ENCODE measurements around the gene AUTS2. TPM values are rescaled to one million over a fixed set of nuclear protein-coding genes. Genes with fewer than 3 reads are reported as not detected.
A peak's percentile ranks its signal among the peaks of the same experiment; 100 is the strongest.

AUTS2 gene
- total RNA-seq, 1 donor from 2014 or later: 56.0 TPM

GRCh38 chr7:70190281-70190680, 592.0 kb downstream of the AUTS2 start:
- Histone ChIP-seq H3K4me3 (no peak overlapping the region), H3K4me1 (no peaks in the 10 kb centered on the region), H3K36me3 (no peaks in the 10 kb centered on the region), H3K27me3 (no peaks in the 10 kb centered on the region), H3K27ac (no peak overlapping the region), H3K9me3 (no peaks in the 10 kb centered on the region)
- DNase-seq (no peak), ATAC-seq (no peak)
- intact Hi-C loops (cut with DNase I): no loop called here
- no peak for TF ChIP-seq CTCF (IDR thresholded peaks at IDR 0.05)

- Histone ChIP-seq H3K36me3 (no peaks in the 10 kb centered on the region), H3K27me3 (no peaks in the 10 kb centered on the region), H3K4me1 (no peaks in the 10 kb centered on the region), H3K4me3 (no peak overlapping the region), H3K27ac (no peak overlapping the region), H3K9me3 (no peaks in the 10 kb centered on the region)
- intact Hi-C loops (cut with DNase I): no loop called here
- ATAC-seq (no peak), DNase-seq (no peak)
- TF ChIP-seq CTCF (IDR thresholded peaks at IDR 0.05): peak; percentile 36
These were observed 595.2 kb downstream of the AUTS2 start for GRCh38 chr7:70193514-70193913.

- TF ChIP-seq CTCF (IDR thresholded peaks at IDR 0.05): no peak
- no peak for DNase-seq
- H3K4me3 ChIP-seq: no peak overlapping the region
- H3K27ac ChIP-seq: no peak overlapping the region
- no peaks in the 10 kb centered on the region for H3K4me1 ChIP-seq
- no peaks in the 10 kb centered on the region for H3K27me3 ChIP-seq
- no peaks in the 10 kb centered on the region for H3K9me3 ChIP-seq
- intact Hi-C loops (cut with DNase I): no loop called here
- no peaks in the 10 kb centered on the region for H3K36me3 ChIP-seq
- ATAC-seq: no peak
These were observed 610.2 kb downstream of the AUTS2 start for GRCh38 chr7:70208236-70209063.

- ATAC-seq (no peak), DNase-seq (no peak)
- TF ChIP-seq CTCF (IDR thresholded peaks at IDR 0.05): no peak
These were observed 612.1 kb downstream of the AUTS2 start for GRCh38 chr7:70210200-70210935.

GRCh38 chr7:70210936-70211310, 612.6 kb downstream of the AUTS2 start:
- intact Hi-C loops (cut with DNase I): no loop called here
- H3K4me3 ChIP-seq: no peak overlapping the region
- H3K27me3 ChIP-seq: no peaks in the 10 kb centered on the region
- no peaks in the 10 kb centered on the region for H3K4me1 ChIP-seq
- DNase-seq (no peak), ATAC-seq (no peak)
- no peaks in the 10 kb centered on the region for H3K9me3 ChIP-seq
- H3K36me3 ChIP-seq: no peaks in the 10 kb centered on the region
- no peak for TF ChIP-seq CTCF (IDR thresholded peaks at IDR 0.05)
- no peak overlapping the region for H3K27ac ChIP-seq

More at GRCh38 chr7:70210200-70210935, 612.1 kb downstream of the AUTS2 start:
- Histone ChIP-seq H3K27me3 (no peaks in the 10 kb centered on the region), H3K27ac (no peak overlapping the region), H3K4me1 (no peaks in the 10 kb centered on the region), H3K4me3 (no peak overlapping the region), H3K9me3 (no peaks in the 10 kb centered on the region), H3K36me3 (no peaks in the 10 kb centered on the region)
- intact Hi-C loops (cut with DNase I): no loop called here
